Colonic mucosa (tissue), 4 donors: ENCODE data around the gene PAK5. TPM values are rescaled to one million over a fixed set of nuclear protein-coding genes. Genes with fewer than 3 reads are reported as not detected.

Experiments used
- DNase-seq: peaks from one replicate; pipeline ENCODE4 v3.0.0-alpha.2; 2020
- H3K27ac ChIP-seq: fragments of 200-600 bp; one replicate; pipeline ENCODE4 v1.8.0; 2021
- H3K27me3 ChIP-seq: fragments of 200-600 bp; one replicate; pipeline ENCODE4 v1.8.0; 2021
- H3K36me3 ChIP-seq: fragments of 200-600 bp; one replicate; pipeline ENCODE4 v1.8.0; 2021
- H3K4me1 ChIP-seq: fragments of 200-600 bp; one replicate; pipeline ENCODE4 v1.8.0; 2021; ENCODE audit warnings: mild to moderate bottlenecking
- H3K4me3 ChIP-seq: fragments of 200-600 bp; one replicate; pipeline ENCODE4 v1.8.0; 2021
- H3K9ac ChIP-seq, 2 donors: one replicate each; pipeline ENCODE4 v1.7.0; 2013; ENCODE audit warnings: control low read depth in 2 of 2, low read depth in 2 of 2, low read length in 2 of 2
- H3K9me3 ChIP-seq: fragments of 200-600 bp; one replicate; pipeline ENCODE4 v1.8.0; 2021
- CTCF ChIP-seq: fragments of 200-600 bp; IDR thresholded peaks from one replicate; pipeline ENCODE4 v1.8.0; 2022; ENCODE audit warnings: antibody characterized with exemption, mild to moderate bottlenecking
- intact Hi-C: fragments of 100-400 bp; cut with DNase I; formaldehyde crosslinking; loops from one replicate; pipeline ENCODE4 v1.14.1; 2022
- total RNA-seq, 2 donors: library from RNA; stranded (reverse); fragmentation: NEBNext Ultra II Directional in 1 of 2; extraction: Animal tissue kit (Norgen Biotek cat#: 25700) in 1 of 2; gene quantifications; one replicate each; pipeline ENCODE4 v1.2.1, GENCODE V29; 2021
- donor health status: healthy.
- donor health status: DM: no; HTN: no; CAD: no.
- donor health status: DM: no; HTN: no; CAD: no.

PAK5 gene
- total RNA-seq, 2 donors from 2014 or later, result 0.07 TPM; not detected in 1

- no peak overlapping the region for H3K27ac ChIP-seq
- no peak for DNase-seq
- H3K36me3 ChIP-seq, result no peaks in the 10 kb centered on the region
- H3K9me3 ChIP-seq, result no peaks in the 10 kb centered on the region
- H3K4me1 ChIP-seq, result no peaks in the 10 kb centered on the region
- H3K9ac ChIP-seq, result no peak overlapping the region
- H3K4me3 ChIP-seq, result no peak overlapping the region
- TF ChIP-seq CTCF, result no peak
- intact Hi-C loops, result no loop called here
- H3K27me3 ChIP-seq, result no peaks in the 10 kb centered on the region
Measured at GRCh38 chr20:9741996-9742395, 96.9 kb downstream of the PAK5 start.

- no peaks in the 10 kb centered on the region for H3K36me3 ChIP-seq
- intact Hi-C loops, result no loop called here
- H3K4me1 ChIP-seq, result no peaks in the 10 kb centered on the region
- H3K27ac ChIP-seq, result no peak overlapping the region
- no peaks in the 10 kb centered on the region for H3K9me3 ChIP-seq
- H3K27me3 ChIP-seq, result no peaks in the 10 kb centered on the region
- no peak overlapping the region for H3K9ac ChIP-seq
- no peak for TF ChIP-seq CTCF
- no peak overlapping the region for H3K4me3 ChIP-seq
- DNase-seq, result no peak
Measured at GRCh38 chr20:9740486-9740885, 98.4 kb downstream of the PAK5 start.

- H3K4me1 ChIP-seq, result no peaks in the 10 kb centered on the region
- TF ChIP-seq CTCF, result no peak
- no peaks in the 10 kb centered on the region for H3K27me3 ChIP-seq
- H3K9me3 ChIP-seq, result no peaks in the 10 kb centered on the region
- DNase-seq, result no peak
- H3K27ac ChIP-seq, result no peak overlapping the region
- no peak overlapping the region for H3K4me3 ChIP-seq
- intact Hi-C loops, result no loop called here
- H3K36me3 ChIP-seq, result no peaks in the 10 kb centered on the region
- no peak overlapping the region for H3K9ac ChIP-seq
Measured at GRCh38 chr20:9739991-9740390, 98.9 kb downstream of the PAK5 start.

- intact Hi-C loops, result no loop called here
- Histone ChIP-seq H3K4me1 (no peaks in the 10 kb centered on the region), H3K36me3 (no peaks in the 10 kb centered on the region), H3K9me3 (no peaks in the 10 kb centered on the region), H3K27ac (no peak overlapping the region), H3K27me3 (no peaks in the 10 kb centered on the region), H3K9ac (no peak overlapping the region), H3K4me3 (no peak overlapping the region)
- DNase-seq, result no peak
- TF ChIP-seq CTCF, result no peak
Measured at GRCh38 chr20:9736373-9736772, 102.5 kb downstream of the PAK5 start.

- Histone ChIP-seq H3K4me1 (no peaks in the 10 kb centered on the region), H3K9ac (no peak overlapping the region), H3K27ac (no peak overlapping the region), H3K27me3 (no peaks in the 10 kb centered on the region), H3K4me3 (no peak overlapping the region), H3K9me3 (no peaks in the 10 kb centered on the region), H3K36me3 (no peaks in the 10 kb centered on the region)
- intact Hi-C loops, result no loop called here
- no peak for DNase-seq
- no peak for TF ChIP-seq CTCF
Measured at GRCh38 chr20:9723501-9724202, 115.2 kb downstream of the PAK5 start.
